NCI-H187 treated with DMSO at 0.1 percent for 48 hours (cell line): ENCODE data around the gene PRRC1.
"Not testable (repeated sequence)": the region's sequence is repeated elsewhere in the genome, so short reads cannot be mapped to it uniquely, and the experiment has no call there.

Experiments used
- DNase-seq: peaks from one replicate; lab custom pipeline; 2025; lab: John Stamatoyannopoulos, UW

PRRC1 gene

GRCh38 chr5:127545249-127545648 is 27.8 kb downstream of the PRRC1 start:
- DNase-seq = not testable (repeated sequence)

GRCh38 chr5:127549551-127549950 is 32.1 kb downstream of the PRRC1 start:
- DNase-seq = no peak

GRCh38 chr5:127550652-127551409 is 33.4 kb downstream of the PRRC1 start:
- no peak for DNase-seq

- no peak for DNase-seq
Measured at GRCh38 chr5:127551410-127552041, 34.1 kb downstream of the PRRC1 start.

GRCh38 chr5:127555826-127556225 is 38.4 kb downstream of the PRRC1 start:
- no peak for DNase-seq

- DNase-seq = no peak
Measured at GRCh38 chr5:127556609-127557334, 39.3 kb downstream of the PRRC1 start.

GRCh38 chr5:127558273-127558672 is 40.8 kb downstream of the PRRC1 start:
- DNase-seq = no peak

GRCh38 chr5:127561254-127561653 is 43.8 kb downstream of the PRRC1 start:
- DNase-seq = no peak

GRCh38 chr5:127562252-127562651 is 44.8 kb downstream of the PRRC1 start:
- DNase-seq = no peak

GRCh38 chr5:127563136-127563535 is 45.7 kb downstream of the PRRC1 start:
- DNase-seq = no peak

GRCh38 chr5:127564002-127564769 is 46.7 kb downstream of the PRRC1 start:
- DNase-seq = peak; percentile 63

GRCh38 chr5:127565586-127566270 is 48.3 kb downstream of the PRRC1 start:
- DNase-seq = no peak

- no peak for DNase-seq
Measured at GRCh38 chr5:127567026-127567768, 49.8 kb downstream of the PRRC1 start.

- no peak for DNase-seq
Measured at GRCh38 chr5:127568166-127568565, 50.7 kb downstream of the PRRC1 start.

- DNase-seq = not testable (repeated sequence)
Measured at GRCh38 chr5:127569471-127569870, 52.0 kb downstream of the PRRC1 start.

- no peak for DNase-seq
Measured at GRCh38 chr5:127571314-127572131, 54.1 kb downstream of the PRRC1 start.

- DNase-seq = no peak
Measured at GRCh38 chr5:127572930-127573329, 55.5 kb downstream of the PRRC1 start.

- DNase-seq = no peak
Measured at GRCh38 chr5:127574852-127575679, 57.6 kb downstream of the PRRC1 start.

- no peak for DNase-seq
Measured at GRCh38 chr5:127577458-127577857, 60.0 kb downstream of the PRRC1 start.
